HG02798 (cell line): ENCODE data around the gene KIRREL2.
"Not testable (repeated sequence)": the region's sequence is repeated elsewhere in the genome, so short reads cannot be mapped to it uniquely, and the experiment has no call there.

Source experiments
- ATAC-seq: cut with Tn5 transposase; IDR thresholded peaks from one replicate; pipeline ENCODE4 v1.9.1; 2021; ENCODE audit warnings: mild to moderate bottlenecking; ENCODE audit not compliant: unreplicated experiment, poor library complexity

Gene KIRREL2

DNA sequence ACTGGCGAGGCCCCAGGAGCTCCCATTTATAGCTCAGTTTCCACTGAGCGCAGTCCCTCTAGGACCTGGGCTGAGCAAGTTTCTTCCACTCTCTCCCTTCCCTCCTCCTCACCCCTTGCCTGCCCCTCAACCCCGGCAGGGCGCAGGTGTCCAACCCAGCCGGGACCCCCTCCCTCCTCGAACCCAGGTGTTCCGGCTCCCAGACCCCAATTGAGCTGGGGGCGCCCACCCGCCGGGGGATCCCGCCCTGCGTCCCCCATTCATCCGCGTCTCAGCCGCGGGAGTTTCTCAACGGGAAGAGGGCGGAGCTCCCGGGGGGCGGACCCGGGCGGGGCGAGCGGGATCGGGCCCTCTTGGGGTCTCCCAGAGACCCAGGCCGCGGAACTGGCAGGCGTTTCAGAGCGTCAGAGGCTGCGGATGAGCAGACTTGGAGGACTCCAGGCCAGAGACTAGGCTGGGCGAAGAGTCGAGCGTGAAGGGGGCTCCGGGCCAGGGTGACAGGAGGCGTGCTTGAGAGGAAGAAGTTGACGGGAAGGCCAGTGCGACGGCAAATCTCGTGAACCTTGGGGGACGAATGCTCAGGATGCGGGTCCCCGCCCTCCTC, at the start of gene KIRREL2:
Gene KIRREL2 (plus strand): TSS at position 366 of the 604 bp plus-strand sequence. CDS start 209 bp downstream, at position 575.
- ATAC-seq, result no peak

DNA sequence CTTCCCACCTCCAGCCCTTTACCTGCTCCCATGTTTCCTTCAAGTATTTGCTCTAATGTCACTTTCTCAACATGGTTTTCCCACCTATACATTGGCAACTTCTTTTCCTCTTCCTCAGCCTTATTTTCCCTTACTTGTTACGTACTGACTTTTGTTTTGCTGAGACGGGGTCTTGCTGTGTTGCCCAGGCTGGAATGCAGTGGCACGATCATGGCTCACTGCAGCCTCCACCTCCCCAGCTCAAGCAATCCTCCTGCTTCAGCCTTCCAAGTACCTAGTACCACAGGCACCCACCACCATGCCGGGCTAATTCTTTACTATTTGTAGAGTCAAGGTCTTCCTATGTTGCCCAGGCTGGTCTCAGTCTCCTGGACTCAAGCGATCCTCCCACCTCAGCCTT, 49.1 kb upstream of the KIRREL2 start:
- no peak for ATAC-seq

DNA sequence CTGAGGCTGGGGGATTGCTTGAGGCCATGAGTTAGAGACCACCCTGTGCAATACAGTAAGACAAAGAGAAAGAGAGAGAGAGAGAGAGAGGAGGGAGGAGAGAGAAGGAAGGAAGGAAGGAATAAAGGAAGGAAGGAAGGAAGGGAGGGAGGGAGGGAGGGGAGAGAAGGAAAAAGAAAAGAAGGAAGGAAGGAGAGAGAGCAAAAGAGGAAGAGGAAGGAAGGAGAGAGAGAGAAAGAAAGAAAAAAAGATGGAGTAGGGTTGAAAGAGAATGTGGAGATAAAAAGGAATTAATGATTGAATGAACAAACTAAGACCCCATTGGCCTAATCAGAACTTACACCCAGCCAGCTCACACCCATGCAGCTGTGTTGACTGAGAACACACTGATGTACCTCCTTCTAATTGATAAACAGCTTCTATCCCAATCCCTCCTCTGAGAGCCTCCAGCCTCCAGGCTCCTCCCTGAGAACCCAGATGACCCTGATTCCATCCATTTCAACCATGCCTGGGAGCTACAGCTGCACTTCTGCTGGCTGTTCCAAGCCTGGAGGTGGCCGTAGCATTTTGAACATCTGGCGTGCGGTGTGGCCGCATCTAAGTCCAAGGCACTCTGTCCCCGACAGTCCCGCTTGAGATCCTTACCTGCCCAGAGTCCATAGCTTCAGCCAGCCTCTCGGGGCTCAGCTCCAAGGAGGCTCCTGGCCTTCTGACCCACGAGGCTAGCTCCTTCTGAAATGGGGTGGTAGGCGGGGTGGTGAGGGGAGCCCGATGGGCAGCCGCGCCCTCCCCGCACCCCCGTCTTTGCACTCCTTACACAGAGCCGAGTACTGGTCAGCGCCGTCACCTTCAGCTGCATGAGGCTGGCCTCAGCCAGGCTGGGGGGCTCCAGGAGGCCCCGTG, 45.1 kb upstream of the KIRREL2 start:
- no peak for ATAC-seq

DNA sequence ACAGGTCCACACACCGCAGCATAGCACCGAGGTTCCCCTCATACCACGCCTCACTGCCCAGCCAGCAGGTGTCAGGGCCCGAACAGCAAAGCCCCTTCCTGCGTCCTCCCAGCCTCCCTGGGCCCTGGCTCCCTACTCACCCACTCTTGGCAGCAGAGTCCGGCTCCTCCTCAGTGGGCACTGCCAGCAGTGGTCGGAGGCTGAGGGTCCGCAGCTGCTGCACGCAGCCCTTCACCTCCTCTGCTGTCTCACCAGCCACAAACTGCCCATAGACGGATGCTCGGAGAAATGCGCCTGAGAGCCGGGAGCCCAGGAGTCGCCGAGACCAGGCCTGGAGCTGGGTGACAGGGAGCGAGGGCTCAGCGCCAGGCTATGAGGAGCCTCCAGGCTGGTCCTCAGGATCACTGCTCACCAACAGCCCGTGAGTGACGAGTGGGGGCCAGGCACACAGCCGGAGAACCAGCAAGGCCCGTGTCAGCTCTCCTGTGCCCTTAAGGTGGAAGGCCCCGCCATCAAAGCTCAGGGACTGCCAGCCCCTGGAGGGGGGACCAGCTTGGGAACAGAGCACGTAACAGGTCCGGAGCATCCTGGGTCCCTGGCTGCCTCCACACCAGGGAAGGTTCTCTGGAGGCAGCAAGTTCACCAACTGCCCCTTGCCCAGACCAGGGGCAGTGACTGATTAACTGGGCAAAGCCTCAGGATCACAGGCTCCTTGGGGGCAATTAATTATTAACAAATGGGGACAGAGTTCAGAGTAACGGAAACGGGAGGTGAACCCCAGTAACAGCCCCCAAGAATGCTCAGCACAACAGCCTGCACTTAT, 44.3 kb upstream of the KIRREL2 start, which contains the start of gene PRODH2:
Gene PRODH2 (minus strand): TSS at position 626 of the 823 bp plus-strand sequence. CDS start 40 bp downstream, at position 586.
- ATAC-seq, result no peak

DNA sequence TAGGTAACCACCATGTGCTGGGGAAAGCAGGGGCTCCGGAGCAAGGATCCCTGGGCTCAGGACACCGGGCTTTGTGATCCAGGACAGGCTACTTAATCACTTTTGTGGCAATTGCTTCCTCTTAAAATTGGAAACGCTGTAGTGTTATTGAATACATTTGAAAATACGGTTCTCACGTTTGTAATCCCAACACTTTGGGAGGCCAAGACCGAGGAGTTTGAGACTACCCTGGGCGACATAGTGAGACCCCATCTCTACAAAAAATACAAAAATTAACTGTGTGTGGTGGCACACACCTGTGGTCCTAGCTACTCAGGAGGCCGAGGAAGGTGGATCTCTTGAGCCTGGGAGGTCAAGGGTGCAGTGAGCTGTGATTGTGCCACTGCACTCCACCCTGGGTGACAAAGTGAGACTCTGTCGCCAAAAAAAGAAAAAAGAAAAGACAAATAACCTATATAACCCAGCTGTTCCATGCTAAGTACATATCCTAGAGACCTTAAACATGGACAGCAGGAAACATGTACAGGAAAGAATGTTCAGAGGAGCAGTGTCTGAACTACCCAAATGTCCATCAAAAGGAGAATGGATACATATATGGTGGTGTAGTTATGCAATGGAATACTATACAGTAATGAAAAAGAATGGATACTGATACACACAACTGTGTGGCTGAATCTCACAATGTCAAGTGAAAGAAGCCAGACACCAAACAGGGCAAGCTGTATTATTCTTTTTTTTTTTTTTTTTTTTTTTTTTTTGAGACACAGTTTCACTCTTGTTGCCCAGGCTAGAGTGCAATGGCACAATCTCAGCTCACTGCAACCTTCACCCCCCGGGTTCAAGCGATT, 43.4 kb upstream of the KIRREL2 start:
- no peak for ATAC-seq

DNA sequence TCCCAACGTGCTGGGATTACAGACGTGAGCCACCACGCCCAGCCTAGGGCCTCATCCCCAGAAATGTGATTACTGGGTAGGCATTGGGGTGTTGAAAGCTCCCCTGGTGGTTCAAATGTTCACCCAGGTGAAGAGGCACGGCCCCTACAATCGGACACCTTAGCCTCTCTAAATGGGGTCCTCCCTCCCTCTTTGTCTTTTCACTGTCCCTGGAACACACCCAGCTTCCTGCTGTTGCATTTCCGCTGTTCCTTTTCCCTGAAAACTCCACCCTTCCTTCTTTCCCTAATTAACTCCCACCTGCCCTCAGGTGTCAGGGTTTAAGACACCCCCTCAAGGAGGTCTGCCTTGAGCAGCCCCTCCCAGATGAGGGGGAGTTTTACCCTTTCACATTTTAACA, 40.4 kb upstream of the KIRREL2 start:
- no peak for ATAC-seq

DNA sequence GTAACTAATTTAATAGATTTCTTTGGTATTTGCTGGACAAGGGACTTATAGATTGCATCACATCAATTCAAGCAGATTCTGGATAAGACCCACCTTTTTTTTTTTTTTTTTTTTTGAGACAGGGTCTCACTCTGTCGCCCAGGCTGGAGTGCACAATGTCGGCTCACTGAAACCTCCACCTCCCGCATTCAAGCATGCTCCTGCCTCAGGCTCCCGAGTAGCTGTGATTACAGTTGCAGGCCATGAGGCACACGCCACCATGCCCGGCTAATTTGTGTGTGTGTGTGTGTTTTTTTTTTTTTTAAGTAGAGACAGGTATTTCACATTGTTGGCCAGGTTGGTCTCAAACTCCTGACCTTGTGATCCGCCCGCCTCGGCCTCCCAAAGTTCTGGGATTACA, 39.9 kb upstream of the KIRREL2 start:
- ATAC-seq, result no peak

DNA sequence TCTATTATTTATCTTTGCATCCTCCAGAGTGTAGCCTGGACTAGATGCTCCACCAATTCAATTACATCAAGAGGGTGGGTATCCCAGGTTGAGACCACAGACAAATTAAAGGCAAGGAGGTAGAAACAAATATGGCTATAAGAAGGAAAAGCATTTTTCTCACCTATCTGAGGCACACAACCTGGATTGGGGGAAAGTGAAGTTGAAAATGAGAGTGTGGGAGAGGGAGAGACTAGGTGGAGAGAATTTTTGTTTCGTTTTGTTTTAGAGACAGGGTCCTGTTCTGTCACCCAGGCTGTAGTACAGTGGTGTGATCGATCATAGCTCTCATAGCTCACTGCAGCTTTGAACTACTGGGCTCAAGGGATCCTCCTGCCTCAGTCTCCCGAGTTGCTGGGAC, 38.3 kb upstream of the KIRREL2 start:
- no peak for ATAC-seq

DNA sequence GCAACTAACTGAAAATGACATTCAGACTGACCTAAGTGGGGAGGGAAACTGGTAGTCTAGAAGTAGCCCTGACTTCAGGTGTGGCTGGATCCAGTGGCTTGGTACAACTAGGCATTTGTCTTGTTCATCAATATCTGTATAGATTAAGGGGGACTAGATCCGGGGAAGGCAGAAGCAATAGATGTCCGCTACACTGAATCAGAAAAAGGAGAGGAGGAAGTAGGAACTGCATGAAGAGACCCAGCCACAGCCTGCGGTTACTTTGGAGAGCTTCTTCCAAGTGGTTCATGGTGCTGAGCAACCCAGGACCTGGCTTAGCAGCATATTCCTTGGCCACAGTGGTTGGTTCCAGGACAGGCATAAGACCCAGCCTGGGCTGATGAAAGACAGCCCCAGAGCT, 34.1 kb upstream of the KIRREL2 start:
- ATAC-seq, result no peak

DNA sequence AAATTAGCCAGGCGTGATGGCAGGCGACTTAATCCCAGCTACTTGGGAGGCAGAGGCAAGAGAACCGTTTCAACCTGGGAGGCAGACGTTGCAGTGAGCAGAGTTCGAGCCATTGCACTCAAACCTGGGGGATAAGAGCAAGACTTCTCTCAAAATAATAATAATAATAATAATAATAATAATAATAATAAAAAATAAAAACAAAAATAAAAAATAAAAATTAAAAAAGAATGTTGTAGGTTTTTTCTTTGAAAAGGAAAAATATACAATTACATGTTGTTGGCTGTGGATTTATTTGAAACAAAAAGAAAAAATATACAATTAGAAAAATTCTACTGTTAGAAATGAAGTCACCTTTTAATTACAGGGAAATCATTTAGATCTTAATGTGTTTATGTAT, 32.6 kb upstream of the KIRREL2 start:
- no peak for ATAC-seq

DNA sequence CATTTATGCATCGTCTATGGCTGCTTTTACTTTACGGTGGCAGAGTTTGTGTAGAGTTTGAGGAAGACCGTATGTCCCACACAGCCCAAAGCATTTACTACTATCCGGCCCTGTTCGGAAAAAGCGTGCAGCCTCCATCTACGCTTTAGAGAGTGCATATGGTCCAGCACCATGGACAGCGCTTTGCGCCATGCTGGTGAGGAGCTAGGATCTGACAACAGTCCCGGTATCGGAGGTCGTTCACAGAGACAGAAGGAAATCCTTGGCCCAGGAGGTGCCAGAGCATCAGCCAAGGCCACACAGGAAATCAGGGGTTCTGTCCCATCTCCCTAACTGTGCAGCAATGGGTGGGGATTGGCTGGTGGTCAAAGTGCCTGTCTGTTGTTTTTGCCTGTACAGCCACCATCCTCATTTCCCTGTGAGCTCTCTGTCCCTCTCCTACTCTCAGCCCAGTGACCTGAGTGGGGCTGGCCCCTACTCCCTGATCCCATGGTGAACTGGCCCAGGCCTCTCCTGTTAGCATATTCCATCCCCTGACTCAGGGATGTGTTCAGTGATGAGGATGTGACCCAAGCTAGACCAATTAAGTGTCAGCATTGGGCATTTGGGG, 27.9 kb upstream of the KIRREL2 start:
- ATAC-seq, result no peak

DNA sequence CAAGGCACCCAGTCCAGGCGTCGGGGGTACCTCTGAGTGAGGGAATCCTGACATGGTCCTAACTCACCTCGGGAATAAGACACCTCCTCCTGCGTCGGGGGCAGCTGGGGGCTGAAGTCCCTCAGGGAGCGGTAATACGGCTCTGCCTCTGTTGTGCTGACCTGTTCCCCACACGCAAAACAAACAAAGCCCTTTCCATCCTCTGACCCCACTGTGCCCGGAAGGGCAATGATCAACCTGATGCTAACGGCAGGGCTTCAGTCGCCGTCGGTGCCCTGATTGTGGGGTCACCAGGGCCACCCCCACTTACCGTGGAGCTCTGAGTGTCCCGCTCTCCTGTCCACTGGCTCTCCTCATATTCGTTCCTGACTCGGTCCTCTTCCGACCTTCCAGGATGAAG, 25.7 kb upstream of the KIRREL2 start:
- no peak for ATAC-seq

DNA sequence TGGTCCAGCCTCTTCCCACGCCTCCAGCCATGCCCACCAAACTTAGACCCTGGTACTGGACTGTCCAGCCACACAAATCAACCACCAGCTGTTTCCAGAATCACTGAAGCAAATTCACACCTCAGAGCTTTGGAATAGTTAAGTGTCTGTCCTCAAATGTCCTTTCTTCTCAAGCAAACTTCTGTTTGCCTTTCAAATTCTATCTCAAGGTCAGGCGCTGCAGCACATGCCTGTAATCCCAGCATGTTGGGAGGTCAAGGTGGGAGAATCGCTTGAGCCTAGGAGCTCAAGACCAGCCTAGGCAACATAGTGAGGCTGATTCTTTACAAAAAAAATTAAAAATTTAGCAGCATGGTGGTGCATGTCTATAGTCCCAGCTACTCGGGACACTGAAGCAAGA, 24.7 kb upstream of the KIRREL2 start:
- ATAC-seq, result no peak

DNA sequence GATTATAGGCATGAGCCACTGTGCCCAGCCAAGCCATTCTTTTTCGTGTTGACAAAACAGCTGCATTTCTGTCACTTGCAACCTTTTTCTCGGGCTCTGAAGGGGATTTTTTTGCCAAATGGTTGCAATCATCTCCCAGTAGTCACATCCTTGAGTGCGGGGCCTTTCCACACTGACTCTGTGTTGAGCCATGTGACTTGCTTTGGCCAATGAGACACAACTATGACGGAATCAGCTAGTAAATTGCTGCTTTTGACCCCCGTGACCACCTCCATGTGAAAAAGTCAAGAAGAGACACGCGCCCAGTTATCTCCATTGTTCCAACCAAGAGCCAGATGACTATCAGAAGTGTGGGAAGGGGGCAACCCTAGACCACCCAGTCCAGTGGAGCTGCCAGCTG, 22.7 kb upstream of the KIRREL2 start:
- no peak for ATAC-seq

DNA sequence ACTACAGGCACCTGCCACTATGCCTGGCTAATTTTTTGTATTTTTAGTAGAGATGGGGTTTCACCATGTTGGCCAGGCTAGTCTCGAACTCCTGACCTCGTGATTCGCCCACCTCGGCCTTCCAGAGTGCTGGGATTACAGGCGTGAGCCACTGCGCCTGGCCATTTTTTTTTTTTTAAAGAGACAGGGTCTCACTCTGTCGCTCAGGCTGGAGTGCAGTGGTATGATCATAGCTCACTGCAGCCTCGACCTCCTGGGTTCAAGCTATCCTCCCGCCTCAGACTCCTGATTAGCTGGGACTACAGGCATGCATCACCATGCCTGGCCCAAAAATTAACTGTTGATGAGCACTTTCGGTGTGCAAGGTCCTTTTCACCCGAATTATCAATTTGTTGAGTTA, 20.6 kb upstream of the KIRREL2 start:
- not testable (repeated sequence) for ATAC-seq

DNA sequence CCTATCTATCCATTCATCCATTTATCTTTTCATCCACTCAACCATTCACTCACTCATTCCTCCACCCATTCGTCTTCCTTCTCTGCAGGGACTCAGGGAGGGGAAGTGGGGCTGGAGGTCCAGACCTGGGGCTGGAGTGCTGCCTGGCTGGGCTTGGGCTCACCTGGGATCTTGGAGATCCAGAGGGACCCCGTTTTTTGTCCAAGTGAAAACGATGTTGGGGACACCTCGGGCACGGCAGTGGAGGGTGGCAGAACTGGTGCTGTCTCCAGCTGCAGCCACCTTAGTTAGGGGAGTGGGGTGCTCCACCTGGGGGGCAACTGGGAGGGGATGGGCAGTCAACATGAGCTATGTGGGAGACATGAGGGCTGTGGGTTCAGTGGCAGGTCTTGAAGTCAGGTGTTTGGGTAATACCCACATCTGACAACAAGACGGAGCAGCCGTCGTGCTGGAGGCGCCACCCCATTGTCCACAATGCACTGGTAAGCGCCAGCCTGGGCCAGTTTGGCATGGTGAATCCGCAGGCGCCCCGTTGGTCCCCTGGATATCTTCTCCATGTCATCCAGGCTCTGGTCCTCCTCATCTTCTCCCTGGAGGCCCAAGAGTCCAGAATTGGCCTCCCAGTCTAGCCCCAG, 14.6 kb upstream of the KIRREL2 start:
- no peak for ATAC-seq

DNA sequence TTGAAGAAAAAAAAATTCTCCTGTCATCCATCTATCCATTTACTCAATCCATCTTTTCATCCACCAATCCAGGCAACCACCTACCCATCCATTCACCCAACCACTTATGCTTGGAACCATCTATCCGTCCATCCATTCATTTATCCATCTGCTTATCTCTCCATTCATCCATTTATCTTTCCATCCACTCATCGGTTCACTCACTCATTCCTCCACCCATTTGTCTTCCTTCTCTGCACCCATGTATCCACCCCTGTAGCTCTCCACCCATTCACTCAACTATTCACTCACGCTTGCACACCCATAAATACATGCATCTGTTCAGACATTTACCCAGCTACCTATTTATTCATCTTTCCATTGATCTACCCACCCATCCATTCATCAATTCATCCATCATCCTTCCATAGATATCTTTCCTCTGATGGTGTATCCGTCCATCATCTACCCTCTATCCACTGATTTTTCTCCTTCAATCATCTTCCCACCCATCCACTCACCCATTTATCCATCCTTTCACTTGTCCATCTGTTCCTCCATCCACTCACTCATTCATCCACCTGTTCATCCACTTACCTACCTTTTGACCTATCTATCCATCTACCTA, 13.9 kb upstream of the KIRREL2 start:
- no peak for ATAC-seq

DNA sequence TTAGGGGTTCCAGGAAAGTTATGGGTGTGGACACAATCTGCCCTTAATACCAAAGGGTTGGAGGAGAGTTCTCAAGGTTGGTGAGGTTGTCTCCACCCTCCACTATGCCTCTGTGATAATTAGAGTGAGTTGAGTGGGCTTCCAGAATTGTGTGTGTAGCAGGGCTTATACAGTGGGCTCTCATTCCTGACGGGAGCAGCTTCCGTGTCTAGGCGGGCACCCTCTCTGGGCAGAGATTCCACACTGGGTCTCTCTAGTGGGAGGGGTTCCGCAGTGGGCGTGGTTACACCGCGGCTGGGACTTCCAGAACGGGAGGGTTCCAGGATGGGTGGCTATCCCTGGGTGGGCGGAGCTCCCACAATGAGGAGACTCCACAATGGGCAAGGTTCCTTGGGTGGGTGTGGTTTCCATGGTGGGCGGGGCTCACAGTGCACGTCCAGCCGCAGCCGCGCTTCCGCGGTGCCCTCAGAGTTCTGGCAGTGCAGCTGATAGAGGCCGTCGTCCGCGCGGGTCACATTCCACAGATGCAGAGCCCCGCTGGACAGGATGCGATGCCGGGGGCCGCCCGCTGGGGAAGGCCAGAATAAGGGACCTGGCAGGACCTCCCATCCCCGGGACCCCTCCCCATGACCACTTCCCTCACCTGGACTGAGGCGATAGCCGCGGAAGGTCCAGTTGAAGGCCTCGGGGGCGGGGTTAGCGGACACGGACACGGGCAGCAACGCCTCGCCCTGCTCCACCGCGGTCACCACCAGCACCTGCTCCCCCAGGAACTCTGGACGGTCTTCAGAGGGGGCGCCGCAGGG, 12.8 kb upstream of the KIRREL2 start:
- ATAC-seq, result no peak
